Stimulated activated CD4-positive, alpha-beta T cell treated with anti-CD3 and anti-CD28 coated beads, TNF-alpha, amount 100 ng/mL, for 4 hours (primary cell): ENCODE results near the gene PRR14L.

Experiments used
- DNase-seq, 3 experiments: peaks; one replicate each; pipeline ENCODE4 v3.0.0-alpha.2; 2020; ENCODE audit warnings: low read depth in 3 of 3

PRR14L gene

GRCh38 chr22:31639436-31640039, 110.4 kb downstream of the PRR14L start:
- DNase-seq, result no peak

- no peak for DNase-seq
Observed at GRCh38 chr22:31637891-31638618, 111.9 kb downstream of the PRR14L start.

- no peak for DNase-seq
Observed at GRCh38 chr22:31637447-31637890, 112.5 kb downstream of the PRR14L start.

GRCh38 chr22:31635638-31636306, 114.2 kb downstream of the PRR14L start:
- no peak for DNase-seq

- no peak for DNase-seq
Observed at GRCh38 chr22:31631436-31631835, 118.5 kb downstream of the PRR14L start.
